Measurements from ENCODE around the gene FOXRED1.
A peak's percentile ranks its signal among the peaks of the same experiment; 100 is the strongest.

Gene FOXRED1

DNA sequence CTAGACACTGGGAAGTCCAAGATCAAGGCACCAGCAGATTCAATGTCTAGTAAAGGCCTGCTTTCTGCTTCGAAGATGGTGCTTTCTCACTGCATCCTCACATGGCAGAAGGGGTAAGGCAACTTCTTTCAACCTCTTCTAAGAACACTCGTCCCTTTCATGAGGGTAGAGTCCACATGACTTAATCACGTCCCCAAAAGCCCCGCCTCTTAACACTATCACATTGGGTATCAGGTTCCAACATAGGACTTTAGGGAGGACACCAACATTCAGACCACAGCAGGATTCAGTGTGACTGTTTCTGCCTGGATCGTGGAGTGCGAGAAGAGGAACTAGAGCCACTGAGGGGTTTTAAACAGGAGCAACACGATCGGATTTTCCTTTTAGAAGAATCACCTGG lies 10.2 kb downstream of the FOXRED1 start:
- H3K4me3 Mint-ChIP-seq, result no peak overlapping the region
- TF ChIP-seq, protein P1, sequence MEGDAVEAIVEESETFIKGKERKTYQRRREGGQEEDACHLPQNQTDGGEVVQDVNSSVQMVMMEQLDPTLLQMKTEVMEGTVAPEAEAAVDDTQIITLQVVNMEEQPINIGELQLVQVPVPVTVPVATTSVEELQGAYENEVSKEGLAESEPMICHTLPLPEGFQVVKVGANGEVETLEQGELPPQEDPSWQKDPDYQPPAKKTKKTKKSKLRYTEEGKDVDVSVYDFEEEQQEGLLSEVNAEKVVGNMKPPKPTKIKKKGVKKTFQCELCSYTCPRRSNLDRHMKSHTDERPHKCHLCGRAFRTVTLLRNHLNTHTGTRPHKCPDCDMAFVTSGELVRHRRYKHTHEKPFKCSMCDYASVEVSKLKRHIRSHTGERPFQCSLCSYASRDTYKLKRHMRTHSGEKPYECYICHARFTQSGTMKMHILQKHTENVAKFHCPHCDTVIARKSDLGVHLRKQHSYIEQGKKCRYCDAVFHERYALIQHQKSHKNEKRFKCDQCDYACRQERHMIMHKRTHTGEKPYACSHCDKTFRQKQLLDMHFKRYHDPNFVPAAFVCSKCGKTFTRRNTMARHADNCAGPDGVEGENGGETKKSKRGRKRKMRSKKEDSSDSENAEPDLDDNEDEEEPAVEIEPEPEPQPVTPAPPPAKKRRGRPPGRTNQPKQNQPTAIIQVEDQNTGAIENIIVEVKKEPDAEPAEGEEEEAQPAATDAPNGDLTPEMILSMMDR (IDR thresholded peaks at IDR 0.05), result no peak
- no peaks in the 10 kb centered on the region for H3K9me3 Mint-ChIP-seq
- H3K4me1 Mint-ChIP-seq, result peaks cover 34% of the 10 kb centered on the region
- DNase-seq, result no peak
- H3K27me3 Mint-ChIP-seq (ENCODE audit: low read depth, poor library complexity), result no peaks in the 10 kb centered on the region
- H3K36me3 Mint-ChIP-seq (ENCODE audit: low read depth), result peaks cover 30% of the 10 kb centered on the region
- H3K27ac Mint-ChIP-seq, result peak overlapping the region; percentile 20

DNA sequence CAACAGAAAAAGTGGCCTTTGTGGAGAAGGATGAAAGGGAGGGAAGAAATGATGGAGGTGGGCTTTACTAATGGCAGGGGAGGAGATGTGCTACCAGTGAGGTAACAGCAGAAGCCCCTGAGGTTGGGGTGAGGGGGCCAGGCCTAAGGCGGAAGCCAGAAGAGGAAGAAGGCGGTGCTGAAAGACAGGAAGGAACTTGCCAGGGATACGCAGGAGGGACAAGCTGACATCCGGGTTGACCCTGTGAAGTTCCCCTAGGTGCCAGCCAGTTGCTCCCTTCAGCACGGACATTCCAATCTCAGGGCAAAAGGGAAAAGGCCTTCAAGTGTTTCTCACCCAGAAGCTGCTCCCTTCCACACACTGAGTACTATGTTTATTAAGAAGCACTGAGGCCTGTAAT lies 11.6 kb downstream of the FOXRED1 start:
- peaks cover 39% of the 10 kb centered on the region for H3K4me1 Mint-ChIP-seq
- H3K4me3 Mint-ChIP-seq, result no peak overlapping the region
- no peak for DNase-seq
- no peaks in the 10 kb centered on the region for H3K9me3 Mint-ChIP-seq
- no peak overlapping the region for H3K27ac Mint-ChIP-seq
- peaks cover under 1% of the 10 kb centered on the region for H3K27me3 Mint-ChIP-seq (ENCODE audit: low read depth, poor library complexity)
- TF ChIP-seq, protein P1 (IDR thresholded peaks at IDR 0.05), result no peak
- H3K36me3 Mint-ChIP-seq (ENCODE audit: low read depth), result peaks cover 16% of the 10 kb centered on the region

DNA sequence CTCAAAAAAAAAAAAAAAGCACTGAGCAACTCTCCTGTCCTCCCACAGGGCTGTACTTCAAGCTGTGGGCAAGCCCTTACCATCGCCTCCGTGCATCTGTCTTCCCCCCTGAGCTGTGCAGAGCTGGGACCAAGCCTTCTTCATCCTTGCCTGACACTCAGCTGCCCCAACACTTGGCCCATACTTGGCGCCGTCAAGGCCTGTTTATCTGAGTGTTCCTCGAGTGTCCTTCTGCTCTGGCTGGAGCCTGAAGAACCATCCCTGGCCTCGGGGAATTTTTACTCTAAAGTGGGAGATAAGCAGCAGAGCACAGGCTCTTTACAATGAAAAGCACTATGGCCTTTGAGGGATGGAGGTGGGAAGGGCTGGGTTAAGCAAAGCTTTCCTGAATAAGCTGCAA lies 12.3 kb downstream of the FOXRED1 start:
- Mint-ChIP-seq H3K9me3 (no peaks in the 10 kb centered on the region), H3K4me1 (peaks cover 39% of the 10 kb centered on the region), H3K4me3 (peak overlapping the region; percentile 90), H3K27me3 (ENCODE audit: low read depth, poor library complexity) (peaks cover 4% of the 10 kb centered on the region), H3K27ac (no peak overlapping the region), H3K36me3 (ENCODE audit: low read depth) (peaks cover 11% of the 10 kb centered on the region)
- TF ChIP-seq, protein P1 (IDR thresholded peaks at IDR 0.05), result no peak
- no peak for DNase-seq

DNA sequence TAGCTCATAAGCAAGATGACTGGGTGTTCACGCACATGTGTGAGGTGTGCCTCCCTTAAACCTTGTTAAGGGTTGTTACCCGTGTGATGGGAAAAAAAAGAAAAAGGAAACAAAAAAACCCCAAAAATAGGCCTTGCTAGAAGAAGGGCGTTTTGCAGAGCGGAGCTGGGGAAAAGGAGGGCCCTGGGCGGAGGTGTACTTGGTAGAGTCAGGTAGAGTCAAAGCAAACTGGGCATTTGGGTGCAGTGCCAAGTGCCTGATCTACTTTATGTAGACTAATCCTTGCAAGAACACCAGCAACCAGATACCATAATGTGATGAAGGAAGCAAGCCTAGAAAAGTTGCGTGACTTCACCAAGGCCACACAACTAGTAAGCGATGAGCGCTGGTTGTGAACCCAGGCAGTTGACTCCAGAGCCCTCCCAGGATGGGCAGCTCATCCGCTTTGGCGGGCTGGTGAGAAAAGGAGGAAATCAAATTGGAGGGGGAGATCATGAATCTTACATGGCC lies 12.8 kb downstream of the FOXRED1 start:
- Mint-ChIP-seq H3K36me3 (ENCODE audit: low read depth) (peaks cover 12% of the 10 kb centered on the region), H3K27me3 (ENCODE audit: low read depth, poor library complexity) (peaks cover 5% of the 10 kb centered on the region), H3K27ac (no peak overlapping the region), H3K4me3 (peak overlapping the region; percentile 90), H3K4me1 (peaks cover 39% of the 10 kb centered on the region), H3K9me3 (no peaks in the 10 kb centered on the region)
- DNase-seq, result no peak
- TF ChIP-seq, protein P1 (IDR thresholded peaks at IDR 0.05), result no peak

DNA sequence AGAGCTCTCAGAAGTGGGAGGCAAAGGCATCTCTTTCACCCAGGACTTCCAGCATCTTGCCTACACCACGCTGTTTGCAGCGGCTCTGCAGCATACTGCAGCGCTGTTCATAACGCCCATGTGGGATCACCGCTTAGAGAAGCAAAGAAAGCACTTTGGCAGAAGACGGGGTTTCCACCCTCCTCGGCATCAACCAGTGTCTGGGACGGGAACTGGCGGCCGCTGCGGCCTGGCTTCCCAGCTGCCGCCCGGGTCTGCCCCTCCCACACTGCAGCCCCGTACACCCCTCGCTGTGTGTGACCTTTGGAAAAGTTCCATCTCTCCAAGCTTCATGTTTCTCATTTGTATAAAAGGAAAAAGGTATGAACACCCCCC lies 13.4 kb downstream of the FOXRED1 start:
- DNase-seq, result peak; percentile 49
- peaks cover 7% of the 10 kb centered on the region for H3K27me3 Mint-ChIP-seq (ENCODE audit: low read depth, poor library complexity)
- H3K4me3 Mint-ChIP-seq, result peak overlapping the region; percentile 90
- H3K4me1 Mint-ChIP-seq, result peaks cover 39% of the 10 kb centered on the region
- H3K9me3 Mint-ChIP-seq, result no peaks in the 10 kb centered on the region
- H3K36me3 Mint-ChIP-seq (ENCODE audit: low read depth), result peaks cover 15% of the 10 kb centered on the region
- no peak overlapping the region for H3K27ac Mint-ChIP-seq
- TF ChIP-seq, protein P1 (IDR thresholded peaks at IDR 0.05), result no peak

All from nephron progenitor cell (in vitro differentiated cells).